Measurements from ENCODE around the gene USP46. TPM values are rescaled to one million over a fixed set of nuclear protein-coding genes. Genes with fewer than 3 reads are reported as not detected.

USP46 gene
- total and polyA plus RNA-seq, 2 of the 4 experiments (the other 2 are of a cell fraction), result 9.3 to 15.4 TPM

GRCh38 chr4:52643785-52644244 lies 15.3 kb downstream of the USP46 start:
- intact Hi-C loops (cut with micrococcal nuclease) (loop anchor here (5.0 kb wide), 1 partner anchor 37 kb away; no protein-coding TSS in a partner anchor), dilution Hi-C loops (cut with HindIII; ENCODE audit: low sequenced_read_pairs, unreplicated experiment) (no loop called here), in situ Hi-C loops (cut with MboI; ENCODE audit: low sequenced_read_pairs) (no loop called here)
- no peak overlapping the region for H2AFZ ChIP-seq (replicated peaks; ENCODE audit: low read length, poor library complexity)
- no peak overlapping the region for H3K4me2 ChIP-seq (ENCODE audit: low read depth, low read length)
- H4K8ac ChIP-seq (ENCODE audit: low read depth in 2 of 2, low read length in 2 of 2), result no peak overlapping the region
- no peaks in the 10 kb centered on the region for H3K36me3 ChIP-seq (ENCODE audit: control insufficient read depth, insufficient read depth, low read length)
- no peak overlapping the region for H2AK5ac ChIP-seq (ENCODE audit: low read depth, low read length)
- no peak overlapping the region for H3K27ac ChIP-seq (ENCODE audit: insufficient read depth, low read length)
- H2BK15ac ChIP-seq (ENCODE audit: low read depth, low read length), result no peak overlapping the region
- peaks cover 72% of the 10 kb centered on the region for H4K20me1 ChIP-seq (ENCODE audit: insufficient read depth, low read length)
- BruUV-seq (replicated peaks), result no TSS peak
- H3K4ac ChIP-seq (ENCODE audit: low read depth, low read length), result no peak overlapping the region
- ATAC-seq (ENCODE audit: low read depth), result peak; percentile 50
- H3K23ac ChIP-seq (ENCODE audit: low read depth, low read length), result no peak overlapping the region
- peaks cover 19% of the 10 kb centered on the region for H3K9me1 ChIP-seq (ENCODE audit: insufficient read depth, low read length)
- H3K18ac ChIP-seq (ENCODE audit: low read depth, low read length), result no peak overlapping the region
- no peak overlapping the region for H4K91ac ChIP-seq (ENCODE audit: insufficient read depth, low read depth, low read length)
- no peaks in the 10 kb centered on the region for H3K27me3 ChIP-seq (ENCODE audit: control insufficient read depth, insufficient read depth, low read length)
- no peak overlapping the region for H2BK120ac ChIP-seq (ENCODE audit: low read depth, low read length)
- no peak overlapping the region; the same call in 1 of the 2 replicates for H3K14ac ChIP-seq (replicated peaks; ENCODE audit: low read depth, low read length)
- no CpG with 5 or more reads among the region's 4 CpGs for WGBS, 2 experiments (ENCODE audit: extremely low coverage in 2 of 2, insufficient read length in 1 of 2)
- H3K79me1 ChIP-seq (ENCODE audit: low read depth in 1 of 2, low read length in 2 of 2), result peaks cover 46 to 79% of the 10 kb centered on the region in 2 experiments
- H3K4me3 ChIP-seq (ENCODE audit: insufficient read depth, low read depth, low read length), result no peak overlapping the region
- no peak overlapping the region for H2AK9ac ChIP-seq (replicated peaks; ENCODE audit: low read depth, low read length, poor library complexity)
- POLR2A ChIA-PET (ENCODE audit: unreplicated experiment), result interaction anchor here (0.6 kb wide), 1 partner anchor 150 kb away, joined by 3 read pairs; no protein-coding TSS in a partner anchor
- no peak overlapping the region for H2BK5ac ChIP-seq (ENCODE audit: low read depth, low read length, poor library complexity, severe bottlenecking)
- no peak overlapping the region for H4K5ac ChIP-seq (ENCODE audit: low read depth, low read length)
- DNase-seq, result peak; percentile 78
- H3K4me1 ChIP-seq (ENCODE audit: control insufficient read depth, insufficient read depth, low read length), result peaks cover 12% of the 10 kb centered on the region
- no peaks in the 10 kb centered on the region for H3K9me3 ChIP-seq (ENCODE audit: control insufficient read depth, insufficient read depth, low read length)
- CTCF ChIA-PET, result interaction anchor here (1.1 to 1.7 kb wide), 2 partner anchors 14 to 26 kb away, joined by 4 to 5 read pairs; no protein-coding TSS in a partner anchor
- peak; percentile 33; the same call in 1 of the 2 replicates for TF ChIP-seq CEBPB (IDR thresholded peaks at IDR 0.05; ENCODE audit: low read depth, low read length)
- no peak for TF ChIP-seq RFX5 (IDR thresholded peaks at IDR 0.05; ENCODE audit: low read depth, low read length)
- TF ChIP-seq MAZ (IDR thresholded peaks at IDR 0.05; ENCODE audit: borderline replicate concordance, low read depth, low read length), result no peak
- no peak for TF ChIP-seq RAD21 (IDR thresholded peaks at IDR 0.05; ENCODE audit: low read length)
- no peak for TF ChIP-seq CTCF (conservative IDR thresholded peaks at IDR 0.05; ENCODE audit: low read depth, low read length)
- no peak for TF ChIP-seq SMC3 (IDR thresholded peaks at IDR 0.05; ENCODE audit: low read depth, low read length)
- TF ChIP-seq, protein P1, sequence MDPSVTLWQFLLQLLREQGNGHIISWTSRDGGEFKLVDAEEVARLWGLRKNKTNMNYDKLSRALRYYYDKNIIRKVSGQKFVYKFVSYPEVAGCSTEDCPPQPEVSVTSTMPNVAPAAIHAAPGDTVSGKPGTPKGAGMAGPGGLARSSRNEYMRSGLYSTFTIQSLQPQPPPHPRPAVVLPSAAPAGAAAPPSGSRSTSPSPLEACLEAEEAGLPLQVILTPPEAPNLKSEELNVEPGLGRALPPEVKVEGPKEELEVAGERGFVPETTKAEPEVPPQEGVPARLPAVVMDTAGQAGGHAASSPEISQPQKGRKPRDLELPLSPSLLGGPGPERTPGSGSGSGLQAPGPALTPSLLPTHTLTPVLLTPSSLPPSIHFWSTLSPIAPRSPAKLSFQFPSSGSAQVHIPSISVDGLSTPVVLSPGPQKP (IDR thresholded peaks at IDR 0.05; ENCODE audit: borderline replicate concordance, low read depth, low read length), result no peak
- no peak overlapping the region for H3K56ac ChIP-seq (ENCODE audit: extremely low read depth, insufficient read depth, low read length)
- no peak overlapping the region for H2BK20ac ChIP-seq (ENCODE audit: low read depth, low read length)
- H3K9ac ChIP-seq (ENCODE audit: low read depth, low read length), result no peak overlapping the region
